ENCODE data around the gene RFNG. TPM values are rescaled to one million over a fixed set of nuclear protein-coding genes. Genes with fewer than 3 reads are reported as not detected.

RFNG gene
- total RNA-seq, 4 donors from 2014 or later: 36.0 to 49.0 (median 38.3) TPM

- Histone ChIP-seq H3K4me1 (peaks cover 18 to 19% of the 10 kb centered on the region in 2 donors), H3K9me3 (no peaks in the 10 kb centered on the region), H3K27me3 (no peaks in the 10 kb centered on the region), H3K4me3 (replicated peaks in 1 of 3) (no peak overlapping the region), H3K27ac (no peak overlapping the region), H3K36me3 (peaks cover 5 to 8% of the 10 kb centered on the region in 2 donors)
- intact Hi-C loops (cut with DNase I): no loop called here
- TF ChIP-seq CTCF (IDR thresholded peaks at IDR 0.05) (no peak), POLR2A (IDR thresholded peaks at IDR 0.05) (no peak)
- 90 to 95% methylated on average over 6 to 8 of the region's 8 CpGs for WGBS, 2 donors
- DNase-seq: no peak
These were observed 2.5 kb downstream of the RFNG start for GRCh38 chr17:82049106-82049505.

GRCh38 chr17:82048571-82048971 is 3.0 kb downstream of the RFNG start:
- Histone ChIP-seq H3K36me3 (peaks cover 4 to 8% of the 10 kb centered on the region in 2 donors), H3K27me3 (no peaks in the 10 kb centered on the region), H3K4me3 (replicated peaks in 1 of 3) (no peak overlapping the region), H3K4me1 (peaks cover 18 to 19% of the 10 kb centered on the region in 2 donors), H3K27ac (no peak overlapping the region), H3K9me3 (no peaks in the 10 kb centered on the region)
- intact Hi-C loops (cut with DNase I): no loop called here
- WGBS, 2 donors: 89 to 92% methylated on average over 17 to 20 of the region's 20 CpGs
- TF ChIP-seq CTCF (IDR thresholded peaks at IDR 0.05): no peak
- no peak for TF ChIP-seq POLR2A (IDR thresholded peaks at IDR 0.05)
- no peak for DNase-seq

GRCh38 chr17:82047914-82048570 is 3.6 kb downstream of the RFNG start:
- H3K4me1 ChIP-seq: peaks cover 13 to 17% of the 10 kb centered on the region in 2 donors
- H3K9me3 ChIP-seq: no peaks in the 10 kb centered on the region
- no peak overlapping the region for H3K4me3 ChIP-seq (replicated peaks in 1 of 3)
- no peak overlapping the region for H3K27ac ChIP-seq
- TF ChIP-seq POLR2A (IDR thresholded peaks at IDR 0.05): no peak
- DNase-seq: no peak
- peaks cover 4 to 8% of the 10 kb centered on the region in 2 donors for H3K36me3 ChIP-seq
- no peaks in the 10 kb centered on the region for H3K27me3 ChIP-seq
- intact Hi-C loops (cut with DNase I): no loop called here
- WGBS, 2 donors: 89 to 96% methylated on average over 6 to 22 of the region's 25 CpGs

GRCh38 chr17:82047379-82047778 is 4.2 kb downstream of the RFNG start:
- no peak for DNase-seq
- Histone ChIP-seq H3K27ac (no peak overlapping the region), H3K9me3 (no peaks in the 10 kb centered on the region), H3K4me1 (peaks cover 7 to 11% of the 10 kb centered on the region in 2 donors), H3K4me3 (replicated peaks in 1 of 3) (no peak overlapping the region), H3K27me3 (no peaks in the 10 kb centered on the region), H3K36me3 (peaks cover 4 to 8% of the 10 kb centered on the region in 2 donors)
- TF ChIP-seq CTCF (IDR thresholded peaks at IDR 0.05): no peak
- no peak for TF ChIP-seq POLR2A (IDR thresholded peaks at IDR 0.05)
- 88 to 94% methylated on average over 24 of the region's 24 CpGs for WGBS, 2 donors
- intact Hi-C loops (cut with DNase I): no loop called here

- Histone ChIP-seq H3K9me3 (no peaks in the 10 kb centered on the region), H3K27ac (no peak overlapping the region), H3K4me1 (peaks cover 6 to 10% of the 10 kb centered on the region in 2 donors), H3K36me3 (peaks cover 4 to 8% of the 10 kb centered on the region in 2 donors), H3K27me3 (no peaks in the 10 kb centered on the region), H3K4me3 (replicated peaks in 1 of 3) (no peak overlapping the region)
- WGBS, 2 donors: 95 to 96% methylated on average over 21 of the region's 21 CpGs
- no peak for DNase-seq
- no peak for TF ChIP-seq POLR2A (IDR thresholded peaks at IDR 0.05)
- intact Hi-C loops (cut with DNase I): no loop called here
These were observed 4.7 kb downstream of the RFNG start for GRCh38 chr17:82046903-82047302.

- H3K4me3 ChIP-seq (replicated peaks in 1 of 3): no peak overlapping the region
- intact Hi-C loops (cut with DNase I): no loop called here
- peaks cover 6 to 9% of the 10 kb centered on the region in 2 donors for H3K4me1 ChIP-seq
- no peak for DNase-seq
- 82 to 87% methylated on average over 4 to 13 of the region's 14 CpGs for WGBS, 2 donors
- no peaks in the 10 kb centered on the region for H3K9me3 ChIP-seq
- no peak overlapping the region for H3K27ac ChIP-seq
- no peaks in the 10 kb centered on the region for H3K27me3 ChIP-seq
- TF ChIP-seq POLR2A (IDR thresholded peaks at IDR 0.05): no peak
- no peak for TF ChIP-seq CTCF (IDR thresholded peaks at IDR 0.05)
- peaks cover 4 to 8% of the 10 kb centered on the region in 2 donors for H3K36me3 ChIP-seq
These were observed 5.6 kb downstream of the RFNG start for GRCh38 chr17:82045936-82046484.

All from thyroid gland (tissue), 4 donors.